NCI-H2196 (cell line): ENCODE measurements around the gene PACS2.

Source experiments
- DNase-seq: peaks from one replicate; lab custom pipeline; 2025; ENCODE audit not compliant: unreplicated experiment; lab: John Stamatoyannopoulos, UW

PACS2 gene

DNA sequence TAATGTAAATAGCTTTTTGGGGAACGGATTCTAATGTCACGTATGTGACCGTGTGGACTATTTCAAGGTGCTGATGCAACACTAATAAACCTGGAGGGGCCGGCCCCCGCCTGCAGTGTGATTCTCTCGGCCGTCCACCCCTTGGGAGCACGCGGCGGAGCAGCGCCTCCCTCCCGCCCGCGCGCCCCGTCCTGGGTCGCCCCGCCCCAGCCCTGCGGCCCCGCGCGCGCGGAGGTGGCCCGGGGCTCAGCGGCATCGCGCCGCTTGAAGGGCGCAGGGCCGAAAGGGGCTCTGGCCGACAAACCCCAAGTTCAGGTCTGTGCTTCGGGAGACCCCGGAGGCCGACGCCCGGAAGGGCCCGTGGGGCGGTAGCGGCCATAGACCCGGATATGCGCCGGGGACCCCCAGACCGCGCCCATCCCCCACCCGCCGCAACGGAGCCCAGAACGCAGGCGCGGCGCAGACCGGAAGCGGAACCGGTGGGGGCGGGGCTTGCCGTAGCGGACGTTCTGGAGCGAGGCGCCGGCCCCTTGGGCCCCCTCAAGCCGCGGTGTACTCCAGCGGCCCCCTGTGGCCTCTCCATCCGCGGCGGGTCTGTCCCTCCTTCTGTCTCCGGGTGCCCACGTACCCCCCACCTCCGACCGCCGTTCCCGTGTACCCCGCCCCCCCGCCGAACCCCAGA, 83.6 kb downstream of the PACS2 start, which contains the start of gene TEX22:
TSS of gene TEX22 (plus strand) at position 495 of the 682 bp plus-strand sequence. CDS start 803 bp downstream, outside the sequence.
- DNase-seq: peak; percentile 59

GRCh38 chr14:105398726-105399465, 84.3 kb downstream of the PACS2 start:
- no peak for DNase-seq

DNA sequence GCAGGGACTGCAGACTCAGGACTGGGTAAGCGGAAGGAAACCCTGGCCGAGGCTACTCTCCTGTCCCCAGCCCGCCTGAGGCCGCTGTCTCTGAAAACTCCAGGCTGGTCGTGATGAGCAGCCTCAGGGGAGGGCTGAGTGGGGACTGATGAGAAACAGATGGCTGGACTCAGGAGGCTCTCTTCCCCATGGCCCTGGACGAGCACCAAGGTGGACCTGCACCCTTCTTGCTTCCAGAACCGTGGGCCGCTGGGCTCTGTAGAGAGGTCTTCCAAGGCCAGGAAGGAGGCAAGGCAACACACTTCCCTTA, 84.9 kb downstream of the PACS2 start:
- DNase-seq: no peak

- DNase-seq: no peak
These were observed 85.5 kb downstream of the PACS2 start for GRCh38 chr14:105400016-105400415.

- no peak for DNase-seq
These were observed 87.2 kb downstream of the PACS2 start for GRCh38 chr14:105401699-105402098.

- DNase-seq: no peak
These were observed 94.0 kb downstream of the PACS2 start for GRCh38 chr14:105408592-105408991.

DNA sequence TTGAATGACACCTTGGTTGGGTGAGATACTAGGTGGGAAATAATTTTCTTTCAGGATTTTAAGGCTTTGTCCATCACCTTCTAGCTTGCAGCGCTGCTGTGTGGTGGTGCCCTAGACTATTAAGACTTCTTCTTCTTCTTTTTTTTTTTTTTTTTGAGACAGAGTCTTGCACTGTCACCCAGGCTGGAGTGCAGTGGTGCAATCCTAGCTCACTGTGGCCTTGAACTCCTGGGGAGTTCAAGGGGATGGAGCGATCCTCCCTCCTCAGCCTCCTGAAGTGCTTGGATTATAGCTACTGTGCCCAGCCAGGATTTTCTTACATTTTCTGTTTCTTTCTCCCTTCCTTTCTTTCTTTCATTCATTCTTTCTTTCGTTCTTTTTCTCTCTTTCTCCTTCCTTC, 94.8 kb downstream of the PACS2 start:
- no peak for DNase-seq

- no peak for DNase-seq
These were observed 96.1 kb downstream of the PACS2 start for GRCh38 chr14:105410642-105411016.

- no peak for DNase-seq
These were observed 96.7 kb downstream of the PACS2 start for GRCh38 chr14:105411017-105411941.

- DNase-seq: no peak
These were observed 97.6 kb downstream of the PACS2 start for GRCh38 chr14:105411985-105412770.

- peak; percentile 27 for DNase-seq
These were observed 98.4 kb downstream of the PACS2 start for GRCh38 chr14:105412771-105413543.

DNA sequence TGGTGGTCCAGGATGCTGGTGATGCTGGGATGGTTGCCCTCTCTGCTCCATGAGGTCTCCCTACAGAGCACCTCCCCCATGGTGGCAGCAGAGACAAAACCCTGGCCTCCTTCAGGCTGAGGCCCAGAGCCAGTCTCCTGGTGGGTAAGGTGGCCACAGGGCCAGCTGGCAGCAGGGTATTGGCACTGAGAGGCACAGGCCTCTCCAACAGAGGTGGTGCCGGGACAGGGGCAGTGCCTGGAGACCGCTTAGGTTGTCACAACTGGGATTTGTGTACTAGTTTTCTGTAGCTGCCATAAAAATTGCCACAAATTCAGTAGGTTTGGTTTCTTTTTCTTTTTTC, 99.0 kb downstream of the PACS2 start:
- no peak for DNase-seq

- DNase-seq: no peak
These were observed 100.2 kb downstream of the PACS2 start for GRCh38 chr14:105414456-105415371.

GRCh38 chr14:105415481-105416428, 101.2 kb downstream of the PACS2 start:
- no peak for DNase-seq

GRCh38 chr14:105416671-105417070, 102.1 kb downstream of the PACS2 start:
- DNase-seq: no peak

GRCh38 chr14:105417690-105418121, 103.2 kb downstream of the PACS2 start:
- DNase-seq: no peak

DNA sequence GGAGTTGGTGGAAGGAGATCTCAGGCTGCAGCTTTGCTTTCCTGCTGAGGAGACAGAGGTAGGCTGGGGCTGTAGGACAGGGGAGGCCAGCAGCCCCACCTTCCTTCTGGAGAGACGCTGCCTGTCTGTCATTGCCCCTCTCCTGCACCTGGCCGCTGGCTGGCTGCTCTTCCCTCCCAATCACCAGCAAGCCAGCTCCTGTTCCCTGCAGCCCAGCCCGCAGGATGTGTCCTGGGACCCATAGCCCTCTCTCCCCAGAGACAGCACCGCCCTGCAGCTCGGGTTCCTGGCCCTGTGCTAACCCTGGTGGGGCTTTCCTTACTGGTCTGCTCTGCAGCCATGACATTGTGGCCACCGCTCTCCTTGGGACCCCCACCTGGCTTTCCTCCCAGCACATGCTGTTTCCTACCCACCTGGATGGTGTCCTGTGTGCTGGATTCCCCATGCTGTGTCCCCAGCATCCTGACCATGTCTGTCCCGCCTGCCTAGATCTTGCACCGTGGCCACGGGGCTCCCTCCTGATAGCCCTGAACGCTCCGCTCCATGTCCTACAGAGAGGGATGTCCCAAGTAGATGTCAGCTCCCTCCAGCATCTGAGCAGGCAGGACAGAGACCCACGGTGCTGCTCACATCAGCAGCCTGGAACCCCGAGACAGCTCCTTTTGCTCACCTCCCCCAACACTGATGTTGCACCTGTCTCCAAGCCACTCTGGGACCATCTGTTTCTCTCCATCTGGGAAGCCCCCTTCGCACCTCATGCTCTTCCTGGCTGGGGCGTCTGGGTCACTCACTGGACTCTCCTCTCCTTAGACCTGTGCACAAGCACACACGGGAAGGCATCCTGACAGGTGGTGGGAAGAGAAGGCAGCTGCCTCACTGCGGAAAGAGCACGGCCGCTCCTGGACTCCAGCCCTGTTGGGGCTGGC, 104.0 kb downstream of the PACS2 start:
- DNase-seq: no peak
